Endothelial cell of umbilical vein (primary cell): ENCODE results near the gene PAN3. TPM values are rescaled to one million over a fixed set of nuclear protein-coding genes. Genes with fewer than 3 reads are reported as not detected.

ENCODE experiments used
- BruUV-seq: library from RNA; stranded (reverse); fragments of 400-500 nt; replicated peaks from 2 replicates; lab custom pipeline; 2021; lab: Mats Ljungman, UMichigan
- CTCF ChIA-PET: fragments of 300-600, 350-600 bp; sonication (Branson Sonifier 250); formaldehyde crosslinking; loops from one replicate; lab custom pipeline; 2021; ENCODE audit warnings: antibody characterized with exemption, inconsistent platforms; lab: Charles Lee
- POLR2A ChIA-PET: fragments of 300-600, 350-600 bp; sonication (Branson Sonifier 250); formaldehyde crosslinking; loops from one replicate; lab custom pipeline; 2021; ENCODE audit warnings: antibody characterized with exemption, inconsistent platforms; lab: Charles Lee
- DNase-seq: peaks from one replicate; pipeline ENCODE4 v3.0.0-alpha.2; 2011; ENCODE audit warnings: low read depth, low spot score
- FAIRE-seq: peaks from 2 replicates; lab custom pipeline; 2011; peaks lifted over from hg19 to GRCh38; lab: Jason Lieb, UNC
- H2AFZ ChIP-seq: 2 replicates; pipeline ENCODE4 v1.6.0; 2012; ENCODE audit warnings: low read depth, low read length, control low read depth, inconsistent platforms
- H3K27ac ChIP-seq: 2 replicates; pipeline ENCODE4 v1.5.1; 2011; ENCODE audit warnings: low read depth, mild to moderate bottlenecking, control low read depth, low read length, moderate library complexity; ENCODE audit not compliant: insufficient read depth
- H3K27me3 ChIP-seq, 2 experiments: 2 replicates each; pipeline versions ENCODE4 v1.6.0 to v1.6.1; 2011; ENCODE audit warnings: low read length in 2 of 2, mixed read lengths in 1 of 2; ENCODE audit not compliant: control insufficient read depth in 2 of 2, insufficient read depth in 2 of 2
- H3K36me3 ChIP-seq, 2 experiments: 2 replicates in 1 of 2; 3 replicates in 1 of 2; pipeline ENCODE4 v1.5.1; 2011; ENCODE audit warnings: low read length in 2 of 2, mild to moderate bottlenecking in 1 of 2, moderate library complexity in 1 of 2; ENCODE audit not compliant: control insufficient read depth in 2 of 2, insufficient read depth in 2 of 2; ENCODE audit errors: extremely low read depth in 1 of 2
- H3K4me1 ChIP-seq: 3 replicates; pipeline ENCODE4 v1.5.1; 2011; ENCODE audit warnings: mild to moderate bottlenecking, low read length; ENCODE audit not compliant: control insufficient read depth, insufficient read depth; ENCODE audit errors: extremely low read depth
- H3K4me2 ChIP-seq: 2 replicates; pipeline ENCODE4 v1.6.1; 2011; ENCODE audit warnings: low read length, control low read depth, mixed read lengths; ENCODE audit not compliant: insufficient read depth
- H3K4me3 ChIP-seq, 3 experiments: fragments of 200-600 bp in 1 of 3; sonication (generic), shearing (Covaris generic) in 1 of 3; replicated peaks in 1 of 3; 2 replicates each; pipeline ENCODE4 v1.5.1; 2011 to 2016; ENCODE audit warnings: control low read depth in 3 of 3, low read length in 3 of 3, mild to moderate bottlenecking in 2 of 3, inconsistent platforms in 1 of 3, low read depth in 1 of 3, moderate library complexity in 1 of 3; ENCODE audit not compliant: insufficient read depth in 1 of 3
- H3K79me2 ChIP-seq: 2 replicates; pipeline ENCODE4 v1.6.0; 2012; ENCODE audit warnings: low read length, inconsistent platforms; ENCODE audit not compliant: control insufficient read depth, insufficient read depth
- H3K9ac ChIP-seq: replicated peaks from 2 replicates; pipeline ENCODE3; 2011; ENCODE audit warnings: low read length, control low read depth; ENCODE audit not compliant: insufficient read depth; ENCODE audit errors: extremely low read depth
- H3K9me1 ChIP-seq: replicated peaks from 3 replicates; pipeline ENCODE4 v1.6.0; 2011; ENCODE audit warnings: mild to moderate bottlenecking, low read length; ENCODE audit not compliant: control insufficient read depth, insufficient read depth; ENCODE audit errors: extremely low read depth
- H3K9me3 ChIP-seq: replicated peaks from 2 replicates; pipeline ENCODE4 v1.5.1; 2012; ENCODE audit warnings: low read length, inconsistent platforms; ENCODE audit not compliant: control insufficient read depth, insufficient read depth
- H4K20me1 ChIP-seq: replicated peaks from 2 replicates; pipeline ENCODE3; 2011; ENCODE audit warnings: mild to moderate bottlenecking, low read length; ENCODE audit not compliant: control insufficient read depth, insufficient read depth; ENCODE audit errors: extremely low read depth
- EZH2 ChIP-seq: IDR thresholded peaks from 2 replicates; pipeline ENCODE4 v1.6.1; 2012; ENCODE audit warnings: borderline replicate concordance, low read depth, mild to moderate bottlenecking, moderate library complexity, low read length, inconsistent platforms; ENCODE audit not compliant: severe bottlenecking
- FOS ChIP-seq: IDR thresholded peaks from 2 replicates; pipeline ENCODE4 v1.6.1; 2011; ENCODE audit warnings: mild to moderate bottlenecking, low read length, moderate library complexity, borderline replicate concordance; ENCODE audit not compliant: insufficient read depth
- GATA2 ChIP-seq: IDR thresholded peaks from 2 replicates; pipeline ENCODE4 v1.7.0; 2011; ENCODE audit warnings: low read depth, mild to moderate bottlenecking, moderate library complexity, mixed read lengths, low read length; ENCODE audit not compliant: insufficient read length, insufficient read depth
- JUN ChIP-seq: IDR thresholded peaks from 2 replicates; pipeline ENCODE4 v1.6.1; 2011; ENCODE audit warnings: borderline replicate concordance, low read depth; ENCODE audit not compliant: insufficient read length, insufficient read depth
- MYC ChIP-seq: IDR thresholded peaks from one replicate; pipeline ENCODE4 v1.6.1; 2011; ENCODE audit warnings: mild to moderate bottlenecking, low read depth, low read length
- POLR2A ChIP-seq: IDR thresholded peaks from 2 replicates; pipeline ENCODE4 v1.6.1; 2012; ENCODE audit warnings: low read depth, mild to moderate bottlenecking, control low read depth, low read length
- POLR2AphosphoS5 ChIP-seq: IDR thresholded peaks from 2 replicates; pipeline ENCODE4 v1.6.1; 2012; ENCODE audit warnings: low read depth, mild to moderate bottlenecking, control low read depth, low read length, moderate library complexity; ENCODE audit not compliant: insufficient read depth
- dilution Hi-C: fragments of 300-500 bp; cut with MboI; formaldehyde crosslinking; loops from one replicate; pipeline ENCODE4 v1.15.0; 2019; ENCODE audit warnings: low sequenced_read_pairs; ENCODE audit not compliant: extremely low pct_ligation_motif_present
- intact Hi-C: fragments of 100-400 bp; cut with micrococcal nuclease; formaldehyde crosslinking; loops from one replicate; pipeline ENCODE4 v1.10.0; 2022
- polyA plus RNA-seq, 4 experiments: library from polyadenylated mRNA; depleted of rRNA in 3 of 4; stranded (reverse) in 3 of 4; unstranded in 1 of 4; fragments of >200 nt; gene quantifications; 2 replicates each; pipeline versions ENCODE4 v1.2.1 to v1.2.3, GENCODE V29; 2011 to 2012; ENCODE audit warnings: missing spikeins in 1 of 4
- total RNA-seq: library from RNA; stranded (reverse); gene quantifications from 2 replicates; pipeline ENCODE4 v1.2.3, GENCODE V29; 2021
- TF ChIP-seq, protein P1 (sequence below): IDR thresholded peaks from 2 replicates; pipeline ENCODE4 v1.6.1; 2011; ENCODE audit not compliant: insufficient read depth, insufficient read length
- TF ChIP-seq, protein P2 (sequence below), 2 donors: IDR thresholded peaks; 1 replicate in 1 of 2; 2 replicates in 1 of 2; pipeline ENCODE4 v1.5.1; 2011; ENCODE audit warnings: low read length in 2 of 2, mild to moderate bottlenecking in 2 of 2, moderate library complexity in 2 of 2, control low read depth in 1 of 2, inconsistent platforms in 1 of 2, low read depth in 1 of 2; ENCODE audit not compliant: insufficient read depth in 1 of 2; ENCODE audit errors: extremely low read depth in 1 of 2

The PAN3 gene
- total and polyA plus RNA-seq, 2 donors (not counting 3 experiments of a cell fraction or from before 2014, with no cell fraction given), result 8.5 to 31.9 TPM

DNA sequence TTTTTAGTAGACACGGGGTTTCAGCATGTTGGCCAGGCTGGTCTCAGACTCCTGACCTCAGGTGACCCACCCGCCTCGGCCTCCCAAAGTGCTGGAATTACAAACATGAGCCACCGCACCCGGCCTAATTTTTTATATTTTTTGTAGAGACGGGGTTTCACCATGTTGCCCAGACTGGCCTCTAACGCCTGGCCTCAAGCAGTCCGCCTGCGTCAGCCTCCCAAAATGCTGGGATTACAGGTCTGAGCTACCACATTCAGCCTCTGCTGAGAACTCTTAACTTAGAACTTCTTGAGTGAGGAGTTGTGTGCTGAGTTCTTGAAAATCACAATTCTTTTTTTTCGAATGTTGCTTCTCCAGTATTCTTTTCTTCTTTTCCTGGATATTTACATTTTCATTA, 112.2 kb downstream of the PAN3 start:
- intact Hi-C loops, result no loop called here
- Histone ChIP-seq H3K9me3 (no peaks in the 10 kb centered on the region), H4K20me1 (no peaks in the 10 kb centered on the region), H3K9ac (no peak overlapping the region), H3K27ac (no peak overlapping the region), H3K36me3 (no peaks in the 10 kb centered on the region), H3K4me3 (no peak overlapping the region), H3K4me2 (no peak overlapping the region), H2AFZ (no peak overlapping the region), H3K4me1 (no peaks in the 10 kb centered on the region), H3K27me3 (no peaks in the 10 kb centered on the region), H3K9me1 (no peaks in the 10 kb centered on the region), H3K79me2 (no peaks in the 10 kb centered on the region)
- POLR2A ChIA-PET, result no interaction called here
- CTCF ChIA-PET, result no interaction called here
- DNase-seq (no peak), FAIRE-seq (no peak)
- TF ChIP-seq MYC (no peak), POLR2AphosphoS5 (no peak), FOS (no peak), GATA2 (no peak), JUN (no peak), POLR2A (no peak), EZH2 (no peak)
- TF ChIP-seq, protein P1, sequence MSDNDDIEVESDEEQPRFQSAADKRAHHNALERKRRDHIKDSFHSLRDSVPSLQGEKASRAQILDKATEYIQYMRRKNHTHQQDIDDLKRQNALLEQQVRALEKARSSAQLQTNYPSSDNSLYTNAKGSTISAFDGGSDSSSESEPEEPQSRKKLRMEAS, result no peak
- dilution Hi-C loops, result no loop called here
- no TSS peak for BruUV-seq

DNA sequence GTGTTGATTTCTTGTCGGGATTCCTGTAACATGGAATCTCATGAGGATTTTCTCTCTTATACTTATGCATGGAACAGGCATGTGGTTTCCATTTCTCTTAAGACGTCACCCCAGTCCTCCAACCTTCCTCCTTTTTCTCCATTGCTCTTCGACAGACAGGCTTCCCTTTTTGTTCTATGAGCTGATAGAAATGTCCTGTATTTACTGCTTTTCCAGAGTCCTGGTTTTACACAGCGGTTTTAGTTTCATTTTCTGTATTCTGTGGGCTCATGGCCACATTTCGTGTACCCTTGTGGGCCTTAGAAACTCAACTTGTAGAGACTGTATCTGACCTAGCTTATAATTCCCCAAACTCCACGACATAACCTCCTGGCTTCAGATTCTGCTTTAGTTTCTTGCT, 113.1 kb downstream of the PAN3 start:
- H3K36me3 ChIP-seq, result no peaks in the 10 kb centered on the region
- no peak overlapping the region for H3K9ac ChIP-seq
- H4K20me1 ChIP-seq, result peaks cover 4% of the 10 kb centered on the region
- no peaks in the 10 kb centered on the region for H3K4me1 ChIP-seq
- no peaks in the 10 kb centered on the region for H3K9me1 ChIP-seq
- no peaks in the 10 kb centered on the region for H3K9me3 ChIP-seq
- DNase-seq (no peak), FAIRE-seq (no peak)
- H3K4me3 ChIP-seq, result no peak overlapping the region
- H3K79me2 ChIP-seq, result no peaks in the 10 kb centered on the region
- dilution Hi-C loops, result no loop called here
- no peak overlapping the region for H3K27ac ChIP-seq
- ChIA-PET CTCF (no interaction called here), POLR2A (no interaction called here)
- H2AFZ ChIP-seq, result no peak overlapping the region
- BruUV-seq, result no TSS peak
- TF ChIP-seq POLR2A, result no peak
- TF ChIP-seq POLR2AphosphoS5, result no peak
- TF ChIP-seq, protein P2, sequence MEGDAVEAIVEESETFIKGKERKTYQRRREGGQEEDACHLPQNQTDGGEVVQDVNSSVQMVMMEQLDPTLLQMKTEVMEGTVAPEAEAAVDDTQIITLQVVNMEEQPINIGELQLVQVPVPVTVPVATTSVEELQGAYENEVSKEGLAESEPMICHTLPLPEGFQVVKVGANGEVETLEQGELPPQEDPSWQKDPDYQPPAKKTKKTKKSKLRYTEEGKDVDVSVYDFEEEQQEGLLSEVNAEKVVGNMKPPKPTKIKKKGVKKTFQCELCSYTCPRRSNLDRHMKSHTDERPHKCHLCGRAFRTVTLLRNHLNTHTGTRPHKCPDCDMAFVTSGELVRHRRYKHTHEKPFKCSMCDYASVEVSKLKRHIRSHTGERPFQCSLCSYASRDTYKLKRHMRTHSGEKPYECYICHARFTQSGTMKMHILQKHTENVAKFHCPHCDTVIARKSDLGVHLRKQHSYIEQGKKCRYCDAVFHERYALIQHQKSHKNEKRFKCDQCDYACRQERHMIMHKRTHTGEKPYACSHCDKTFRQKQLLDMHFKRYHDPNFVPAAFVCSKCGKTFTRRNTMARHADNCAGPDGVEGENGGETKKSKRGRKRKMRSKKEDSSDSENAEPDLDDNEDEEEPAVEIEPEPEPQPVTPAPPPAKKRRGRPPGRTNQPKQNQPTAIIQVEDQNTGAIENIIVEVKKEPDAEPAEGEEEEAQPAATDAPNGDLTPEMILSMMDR (IDR thresholded peaks at IDR 0.05; ENCODE audit: extremely low read depth in 1 of 2, insufficient read depth in 1 of 2, low read depth in 1 of 2, low read length in 2 of 2), result no peak
- TF ChIP-seq JUN, result no peak
- TF ChIP-seq EZH2, result no peak
- no peak for TF ChIP-seq GATA2
- TF ChIP-seq FOS, result no peak
- TF ChIP-seq, protein P1, result no peak
- TF ChIP-seq MYC, result no peak
- intact Hi-C loops, result no loop called here
- no peaks in the 10 kb centered on the region for H3K27me3 ChIP-seq
- H3K4me2 ChIP-seq, result no peak overlapping the region
